SK-N-MC (cell line): ENCODE measurements around the gene MPRIP.
"Not testable (repeated sequence)": the region's sequence is repeated elsewhere in the genome, so short reads cannot be mapped to it uniquely, and the experiment has no call there.

ENCODE experiments used
- DNase-seq: peaks from one replicate; pipeline ENCODE4 v3.0.0-alpha.2; 2011; ENCODE audit warnings: low read depth, low spot score
- H3K27ac ChIP-seq: fragments of 200-600 bp; sonication (generic); 2 replicates; pipeline ENCODE4 v1.5.1; 2016; ENCODE audit warnings: mixed run types
- H3K36me3 ChIP-seq: fragments of 200-600 bp; sonication (generic); 2 replicates; pipeline ENCODE4 v1.6.1; 2017; ENCODE audit warnings: antibody characterized with exemption, low read length, mixed read lengths; ENCODE audit not compliant: insufficient read depth
- H3K4me3 ChIP-seq: fragments of 200-600 bp; sonication (generic); 2 replicates; pipeline ENCODE4 v1.5.1; 2016
- H3K9ac ChIP-seq: fragments of 200-600 bp; sonication (generic); 2 replicates; pipeline ENCODE4 v1.8.0; 2017; ENCODE audit warnings: mixed run types, mixed read lengths; ENCODE audit not compliant: insufficient read length
- H3K9me3 ChIP-seq: fragments of 200-600 bp; sonication (generic); 2 replicates; pipeline ENCODE4 v1.6.1; 2017; ENCODE audit warnings: low read depth, mild to moderate bottlenecking, antibody characterized with exemption, low read length, moderate library complexity, mixed read lengths
- EZH2 ChIP-seq: fragments of 200-600 bp; sonication (generic); IDR thresholded peaks from one replicate; pipeline ENCODE4 v1.6.1; 2017; ENCODE audit warnings: antibody characterized with exemption
- FOXP2 ChIP-seq: optimal IDR thresholded peaks from 2 replicates; pipeline ENCODE3; 2011; ENCODE audit warnings: mild to moderate bottlenecking, moderate library complexity; ENCODE audit not compliant: insufficient read depth; ENCODE audit errors: extremely low read length, control extremely low read depth
- POLR2AphosphoS5 ChIP-seq: IDR thresholded peaks from 2 replicates; pipeline ENCODE4 v1.6.1; 2012; ENCODE audit warnings: mild to moderate bottlenecking, low read depth, low read length, borderline replicate concordance

Gene MPRIP

GRCh38 chr17:17186551-17187505, 144.6 kb downstream of the MPRIP start:
- no peak overlapping the region for H3K9ac ChIP-seq
- TF ChIP-seq EZH2 (no peak), FOXP2 (no peak), POLR2AphosphoS5 (no peak)
- peaks cover 5% of the 10 kb centered on the region; the same call in 1 of the 2 replicates for H3K36me3 ChIP-seq
- H3K27ac ChIP-seq, result no peak overlapping the region
- no peak overlapping the region for H3K4me3 ChIP-seq
- no peaks in the 10 kb centered on the region for H3K9me3 ChIP-seq
- no peak for DNase-seq

GRCh38 chr17:17188586-17188985, 146.3 kb downstream of the MPRIP start:
- Histone ChIP-seq H3K4me3 (no peak overlapping the region), H3K9ac (no peak overlapping the region), H3K9me3 (no peaks in the 10 kb centered on the region), H3K36me3 (no peaks in the 10 kb centered on the region; the same call in 1 of the 2 replicates), H3K27ac (no peak overlapping the region)
- no peak for TF ChIP-seq FOXP2
- TF ChIP-seq POLR2AphosphoS5, result no peak
- no peak for TF ChIP-seq EZH2
- DNase-seq, result no peak

GRCh38 chr17:17189559-17189958, 147.3 kb downstream of the MPRIP start:
- Histone ChIP-seq H3K9ac (no peak overlapping the region), H3K36me3 (no peaks in the 10 kb centered on the region), H3K9me3 (no peaks in the 10 kb centered on the region), H3K4me3 (no peak overlapping the region), H3K27ac (no peak overlapping the region)
- TF ChIP-seq FOXP2, result no peak
- TF ChIP-seq POLR2AphosphoS5, result no peak
- no peak for DNase-seq

GRCh38 chr17:17190188-17190587, 147.9 kb downstream of the MPRIP start:
- DNase-seq, result no peak
- Histone ChIP-seq H3K27ac (no peak overlapping the region), H3K9me3 (no peaks in the 10 kb centered on the region), H3K4me3 (no peak overlapping the region), H3K36me3 (no peaks in the 10 kb centered on the region), H3K9ac (no peak overlapping the region)
- TF ChIP-seq EZH2, result no peak
- TF ChIP-seq FOXP2, result no peak
- no peak for TF ChIP-seq POLR2AphosphoS5

GRCh38 chr17:17191346-17191792, 149.1 kb downstream of the MPRIP start:
- H3K4me3 ChIP-seq, result no peak overlapping the region
- H3K27ac ChIP-seq, result peak overlapping the region; percentile 25
- H3K9me3 ChIP-seq, result no peaks in the 10 kb centered on the region
- no peak for TF ChIP-seq EZH2
- no peak for TF ChIP-seq FOXP2
- no peak for TF ChIP-seq POLR2AphosphoS5
- no peaks in the 10 kb centered on the region for H3K36me3 ChIP-seq
- H3K9ac ChIP-seq, result no peak overlapping the region
- no peak for DNase-seq

GRCh38 chr17:17191961-17192381, 149.7 kb downstream of the MPRIP start:
- no peak for TF ChIP-seq FOXP2
- no peak for TF ChIP-seq POLR2AphosphoS5
- no peak for TF ChIP-seq EZH2
- no peak overlapping the region for H3K9ac ChIP-seq
- H3K4me3 ChIP-seq, result no peak overlapping the region
- no peak for DNase-seq
- no peak overlapping the region for H3K27ac ChIP-seq
- H3K36me3 ChIP-seq, result no peaks in the 10 kb centered on the region
- H3K9me3 ChIP-seq, result no peaks in the 10 kb centered on the region

- H3K9ac ChIP-seq, H3K4me3 ChIP-seq, DNase-seq, H3K9me3 ChIP-seq, H3K27ac ChIP-seq, H3K36me3 ChIP-seq: not testable (repeated sequence)
Measured at GRCh38 chr17:17195466-17195865, 153.2 kb downstream of the MPRIP start.

GRCh38 chr17:17196776-17197175, 154.5 kb downstream of the MPRIP start:
- no peak overlapping the region for H3K4me3 ChIP-seq
- no peak for DNase-seq
- no peak overlapping the region for H3K9ac ChIP-seq
- no peaks in the 10 kb centered on the region; the same call in 1 of the 2 replicates for H3K36me3 ChIP-seq
- no peaks in the 10 kb centered on the region for H3K9me3 ChIP-seq
- TF ChIP-seq FOXP2, result no peak
- TF ChIP-seq EZH2, result no peak
- TF ChIP-seq POLR2AphosphoS5, result no peak
- no peak overlapping the region for H3K27ac ChIP-seq

GRCh38 chr17:17198281-17198680, 156.0 kb downstream of the MPRIP start:
- DNase-seq, result no peak
- H3K27ac ChIP-seq, result no peak overlapping the region
- H3K9ac ChIP-seq, result no peak overlapping the region
- no peaks in the 10 kb centered on the region for H3K9me3 ChIP-seq
- peaks cover 12% of the 10 kb centered on the region for H3K36me3 ChIP-seq
- TF ChIP-seq EZH2 (no peak), FOXP2 (no peak), POLR2AphosphoS5 (no peak)
- H3K4me3 ChIP-seq, result no peak overlapping the region
